Subcutaneous adipose tissue (tissue), 4 donors: Measurements from ENCODE around the gene CDH4. TPM values are rescaled to one million over a fixed set of nuclear protein-coding genes. Genes with fewer than 3 reads are reported as not detected.

Experiments used
- total RNA-seq, 4 donors: library from RNA; depleted of rRNA; stranded (reverse); fragments of >200 nt; gene quantifications; one replicate each; pipeline ENCODE4 v1.1.0, GENCODE V29; 2016
- TF ChIP-seq, protein P1 (sequence below): fragments of 450-650 bp; IDR thresholded peaks from one replicate; pipeline ENCODE4 v1.5.1; 2016; ENCODE audit warnings: low read depth, mild to moderate bottlenecking, control low read depth, antibody characterized with exemption, moderate library complexity

Gene CDH4
- total RNA-seq, 4 donors from 2014 or later: not detected

DNA sequence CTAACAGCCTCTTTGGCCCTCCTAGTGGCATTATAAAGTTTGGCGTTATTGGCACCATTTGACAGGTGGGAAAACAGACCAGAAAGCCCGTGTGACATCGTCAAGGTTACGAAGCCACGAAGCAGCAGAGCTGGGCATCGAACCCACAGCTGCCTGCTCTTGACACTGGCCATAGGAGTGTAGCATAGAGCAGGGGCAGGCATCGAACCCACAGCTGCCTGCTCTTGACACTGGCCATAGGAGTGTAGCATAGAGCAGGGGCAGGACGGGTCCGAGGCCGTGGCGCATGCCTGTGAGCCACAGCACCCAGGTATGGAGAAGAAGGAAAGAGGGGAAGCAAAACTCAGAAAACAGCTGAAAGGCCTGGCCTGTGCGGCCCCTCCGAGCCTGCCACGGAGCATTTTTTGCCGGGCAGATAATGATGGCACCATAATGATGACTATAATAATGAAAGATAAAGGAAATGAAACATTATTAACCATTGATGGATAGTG is 33.1 kb downstream of the CDH4 start:
- TF ChIP-seq, protein P1, sequence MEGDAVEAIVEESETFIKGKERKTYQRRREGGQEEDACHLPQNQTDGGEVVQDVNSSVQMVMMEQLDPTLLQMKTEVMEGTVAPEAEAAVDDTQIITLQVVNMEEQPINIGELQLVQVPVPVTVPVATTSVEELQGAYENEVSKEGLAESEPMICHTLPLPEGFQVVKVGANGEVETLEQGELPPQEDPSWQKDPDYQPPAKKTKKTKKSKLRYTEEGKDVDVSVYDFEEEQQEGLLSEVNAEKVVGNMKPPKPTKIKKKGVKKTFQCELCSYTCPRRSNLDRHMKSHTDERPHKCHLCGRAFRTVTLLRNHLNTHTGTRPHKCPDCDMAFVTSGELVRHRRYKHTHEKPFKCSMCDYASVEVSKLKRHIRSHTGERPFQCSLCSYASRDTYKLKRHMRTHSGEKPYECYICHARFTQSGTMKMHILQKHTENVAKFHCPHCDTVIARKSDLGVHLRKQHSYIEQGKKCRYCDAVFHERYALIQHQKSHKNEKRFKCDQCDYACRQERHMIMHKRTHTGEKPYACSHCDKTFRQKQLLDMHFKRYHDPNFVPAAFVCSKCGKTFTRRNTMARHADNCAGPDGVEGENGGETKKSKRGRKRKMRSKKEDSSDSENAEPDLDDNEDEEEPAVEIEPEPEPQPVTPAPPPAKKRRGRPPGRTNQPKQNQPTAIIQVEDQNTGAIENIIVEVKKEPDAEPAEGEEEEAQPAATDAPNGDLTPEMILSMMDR: no peak

DNA sequence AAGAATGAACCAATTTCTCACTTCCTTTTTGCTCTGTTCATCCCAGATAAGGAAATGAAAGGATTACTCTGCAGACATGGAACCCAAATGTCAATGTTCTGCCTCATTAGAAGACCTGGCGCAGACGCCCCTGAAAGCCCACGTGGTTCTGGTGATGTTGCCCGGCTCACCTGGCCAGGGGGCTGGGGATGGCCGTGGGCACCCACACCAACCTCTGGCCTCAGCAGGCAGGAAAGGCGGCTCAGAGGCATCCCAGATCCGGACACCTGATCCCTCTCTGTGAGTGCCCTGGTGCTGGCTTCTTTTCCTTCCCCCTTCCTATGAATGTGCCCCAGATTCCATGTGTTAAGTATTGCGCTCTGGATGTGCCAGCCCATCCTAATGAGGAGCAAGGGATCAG is 33.6 kb downstream of the CDH4 start:
- TF ChIP-seq, protein P1: no peak

DNA sequence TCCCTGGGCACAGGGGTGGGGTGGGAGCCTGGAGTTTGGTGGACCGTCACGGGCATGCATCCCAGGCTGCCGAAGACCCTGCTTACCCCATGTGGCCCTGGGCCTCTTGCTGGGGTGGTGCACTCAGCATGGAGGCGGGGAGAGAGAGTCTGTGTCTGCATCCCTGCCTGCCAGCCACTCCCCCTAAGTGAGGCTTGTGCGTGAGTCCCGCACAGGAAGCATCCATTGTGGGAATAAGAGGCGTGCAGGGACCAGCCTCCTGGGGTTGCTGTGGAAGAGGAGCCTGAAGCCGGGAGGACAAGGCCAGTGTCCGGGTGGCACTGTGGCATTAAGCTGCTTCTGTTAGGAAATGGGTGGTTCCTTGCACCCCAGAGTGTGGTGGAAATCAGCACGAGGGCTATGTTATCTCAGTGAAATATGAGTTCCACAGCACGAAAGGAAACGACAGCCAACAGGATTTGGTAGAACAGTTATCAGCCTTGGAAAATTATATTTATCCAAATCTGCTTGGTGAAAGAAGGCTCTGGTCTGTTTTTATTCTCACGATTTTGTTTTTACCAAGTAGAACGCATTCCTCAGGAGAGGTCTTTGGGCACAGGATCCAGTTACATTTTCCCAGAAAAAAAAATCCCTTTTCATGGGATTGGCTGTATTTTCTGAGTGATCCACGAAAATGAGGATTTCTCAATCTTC is 35.7 kb downstream of the CDH4 start:
- TF ChIP-seq, protein P1: no peak

DNA sequence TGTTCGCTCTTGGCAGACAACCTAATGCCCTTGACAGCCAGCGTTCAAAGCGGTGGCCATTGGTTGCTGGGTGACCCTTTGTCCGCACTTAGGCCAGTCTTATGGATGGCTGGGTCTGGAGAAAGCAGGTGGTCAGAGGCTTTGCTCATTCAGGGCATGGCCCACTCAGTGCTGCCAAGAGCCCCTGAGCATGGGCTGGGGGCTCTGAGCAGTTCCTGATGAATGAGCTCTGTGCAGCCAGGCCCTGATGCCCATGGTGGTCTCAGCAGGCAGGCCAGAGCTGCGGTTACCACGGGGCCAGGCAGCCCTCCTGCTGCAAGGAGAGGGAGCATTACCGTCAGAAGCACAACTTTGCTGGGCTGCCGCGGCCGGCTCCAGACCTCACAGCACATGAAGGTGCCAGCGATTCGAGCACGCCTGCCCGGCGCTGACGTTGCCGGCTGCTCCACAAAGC is 36.3 kb downstream of the CDH4 start:
- TF ChIP-seq, protein P1: no peak

DNA sequence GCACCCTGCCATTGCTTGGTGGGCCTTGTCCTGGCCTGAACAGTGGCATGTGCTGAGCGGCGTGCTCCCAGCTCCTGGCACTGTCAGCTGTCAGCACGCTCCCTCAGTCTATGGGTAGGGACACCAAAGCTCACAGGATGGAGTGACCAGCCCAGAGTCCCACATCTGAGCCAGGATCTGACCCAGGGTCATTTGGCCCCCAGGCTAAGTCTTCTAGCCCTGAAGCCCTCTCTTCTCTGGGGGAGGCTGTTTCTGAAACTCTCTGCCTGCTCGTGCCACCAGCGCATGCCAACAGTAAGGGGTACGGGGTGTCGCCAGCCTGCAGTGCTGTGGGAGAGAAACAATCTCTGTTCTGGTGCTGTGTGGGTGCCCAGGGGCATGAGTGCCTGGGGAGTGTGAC is 37.1 kb downstream of the CDH4 start:
- TF ChIP-seq, protein P1: no peak

DNA sequence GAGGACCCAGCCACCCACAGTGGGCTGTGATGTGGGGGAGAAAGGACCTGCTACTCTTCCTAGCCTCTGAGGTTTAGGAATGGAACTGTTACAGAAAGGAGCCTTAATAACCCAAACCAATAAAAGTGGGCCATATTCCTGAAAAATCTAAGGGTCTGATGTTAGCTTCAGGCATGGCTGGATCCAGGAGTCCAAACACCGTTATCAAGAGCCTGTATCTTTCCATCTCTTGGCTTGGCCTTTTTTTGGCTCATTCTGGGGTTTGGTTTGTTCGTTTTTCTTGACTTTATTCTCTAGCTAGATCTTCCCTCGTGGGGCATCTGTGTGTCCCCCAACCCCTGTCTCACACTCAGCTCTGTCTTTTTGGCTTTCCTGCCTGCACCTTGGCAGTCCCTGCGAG is 38.7 kb downstream of the CDH4 start:
- TF ChIP-seq, protein P1: no peak

DNA sequence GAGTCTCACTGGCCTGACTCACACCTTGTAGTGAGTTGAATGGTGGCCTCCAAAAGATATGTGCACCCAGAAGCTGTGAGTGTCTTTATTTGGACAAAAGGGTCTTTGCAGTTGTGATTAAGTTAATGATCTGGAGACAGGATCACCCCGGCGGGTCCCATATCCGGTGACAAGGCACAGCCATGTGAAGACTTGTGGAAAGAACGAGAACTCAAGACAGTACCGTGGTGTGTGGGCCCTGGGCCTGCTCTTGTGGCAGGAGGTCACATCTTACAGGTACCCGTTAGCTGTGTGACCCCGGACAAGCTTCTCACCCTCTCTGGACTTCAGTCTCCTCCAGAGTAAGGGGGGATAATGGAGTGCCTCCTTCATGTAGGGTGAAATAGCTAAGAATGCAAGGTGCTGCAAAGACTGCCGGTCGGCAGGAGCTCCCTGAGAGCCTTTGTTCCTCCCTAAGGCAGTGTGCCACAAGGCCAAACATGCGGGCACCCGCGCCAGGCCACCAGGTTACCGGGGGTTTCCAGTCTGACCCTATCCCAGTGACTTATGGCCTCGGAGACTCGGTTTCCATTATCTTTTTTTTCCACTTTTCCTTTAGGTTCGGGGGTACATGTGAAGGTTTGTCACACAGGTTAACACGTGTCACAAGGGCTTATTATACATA is 39.2 kb downstream of the CDH4 start:
- TF ChIP-seq, protein P1: no peak
